ENCODE data around the gene TEX264. TPM values are rescaled to one million over a fixed set of nuclear protein-coding genes. Genes with fewer than 3 reads are reported as not detected.

Gene TEX264
- total and polyA plus RNA-seq, 2 of the 13 experiments (the other 11 are each of a cell fraction or from before 2014, with no cell fraction given): 35.2 to 52.1 TPM

DNA sequence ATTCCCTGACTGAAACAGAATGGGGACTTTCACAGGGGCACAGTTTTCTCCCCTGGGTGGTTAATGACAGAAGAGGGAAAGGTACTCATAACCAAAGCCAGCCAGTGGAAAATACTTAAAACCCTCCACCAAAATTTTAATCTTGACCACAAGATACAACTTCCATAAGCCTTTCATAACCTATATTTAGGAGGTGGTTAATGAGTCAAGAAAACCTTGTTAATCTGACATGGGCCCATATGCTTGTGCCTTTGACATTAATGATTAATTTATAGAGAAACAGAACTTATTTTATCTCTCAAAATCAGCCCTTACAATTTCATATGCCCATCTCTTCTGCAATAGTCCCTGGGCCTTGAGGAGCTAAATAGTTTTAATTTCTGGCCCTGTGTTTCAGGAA lies 76.8 kb downstream of the TEX264 start:
- ChIA-PET POLR2A (no interaction called here), CTCF (ENCODE audit: low intra/inter-chr PET ratio, low total read pairs) (no interaction called here)
- Histone ChIP-seq H3K4me2 (ENCODE audit: low read depth, low read length) (no peak overlapping the region), H4K20me1 (ENCODE audit: insufficient read depth, low read length) (no peaks in the 10 kb centered on the region), H3K79me2 (ENCODE audit: insufficient read depth, low read length) (no peaks in the 10 kb centered on the region), H3K27me3 (ENCODE audit: control insufficient read depth in 1 of 2, insufficient read depth in 2 of 2, low read length in 2 of 2) (no peaks in the 10 kb centered on the region; a peak in 1 of 5 replicates), H3K9me3 (ENCODE audit: low read length) (no peaks in the 10 kb centered on the region), H3K4me1 (ENCODE audit: insufficient read depth, low read length) (no peaks in the 10 kb centered on the region), H3K36me3 (replicated peaks in 1 of 2; ENCODE audit: control insufficient read depth in 1 of 2, insufficient read depth in 2 of 2, low read length in 2 of 2) (no peaks in the 10 kb centered on the region), H3K27ac (ENCODE audit: extremely low read length, insufficient read depth, low read length) (no peak overlapping the region), H3K4me3 (replicated peaks in 1 of 3; ENCODE audit: insufficient read depth in 1 of 3, low read depth in 2 of 3, low read length in 3 of 3) (no peak overlapping the region), H2AFZ (ENCODE audit: low read length) (no peak overlapping the region), H3K9ac (ENCODE audit: insufficient read depth, low read depth, low read length) (no peak overlapping the region)
- in situ Hi-C loops (cut with HindIII; ENCODE audit: extremely low pct_ligation_motif_present, low pct_unique_long_range_greater_than_20kb): no loop called here
- FAIRE-seq (no peak), DNase-seq (ENCODE audit: low spot score) (no peak), ATAC-seq (no peak)
- TF ChIP-seq, protein P1, sequence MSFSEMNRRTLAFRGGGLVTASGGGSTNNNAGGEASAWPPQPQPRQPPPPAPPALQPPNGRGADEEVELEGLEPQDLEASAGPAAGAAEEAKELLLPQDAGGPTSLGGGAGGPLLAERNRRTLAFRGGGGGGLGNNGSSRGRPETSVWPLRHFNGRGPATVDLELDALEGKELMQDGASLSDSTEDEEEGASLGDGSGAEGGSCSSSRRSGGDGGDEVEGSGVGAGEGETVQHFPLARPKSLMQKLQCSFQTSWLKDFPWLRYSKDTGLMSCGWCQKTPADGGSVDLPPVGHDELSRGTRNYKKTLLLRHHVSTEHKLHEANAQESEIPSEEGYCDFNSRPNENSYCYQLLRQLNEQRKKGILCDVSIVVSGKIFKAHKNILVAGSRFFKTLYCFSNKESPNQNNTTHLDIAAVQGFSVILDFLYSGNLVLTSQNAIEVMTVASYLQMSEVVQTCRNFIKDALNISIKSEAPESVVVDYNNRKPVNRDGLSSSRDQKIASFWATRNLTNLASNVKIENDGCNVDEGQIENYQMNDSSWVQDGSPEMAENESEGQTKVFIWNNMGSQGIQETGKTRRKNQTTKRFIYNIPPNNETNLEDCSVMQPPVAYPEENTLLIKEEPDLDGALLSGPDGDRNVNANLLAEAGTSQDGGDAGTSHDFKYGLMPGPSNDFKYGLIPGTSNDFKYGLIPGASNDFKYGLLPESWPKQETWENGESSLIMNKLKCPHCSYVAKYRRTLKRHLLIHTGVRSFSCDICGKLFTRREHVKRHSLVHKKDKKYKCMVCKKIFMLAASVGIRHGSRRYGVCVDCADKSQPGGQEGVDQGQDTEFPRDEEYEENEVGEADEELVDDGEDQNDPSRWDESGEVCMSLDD (CRISPR knock-in tag; IDR thresholded peaks at IDR 0.05; ENCODE audit: borderline replicate concordance): no peak
- no peak for TF ChIP-seq RARG (CRISPR knock-in tag; IDR thresholded peaks at IDR 0.05; ENCODE audit: low read depth)
- TF ChIP-seq ZNF260 (CRISPR knock-in tag; IDR thresholded peaks at IDR 0.05; ENCODE audit: borderline replicate concordance, low read depth): no peak
- no peak for TF ChIP-seq BHLHE40 (IDR thresholded peaks at IDR 0.05; ENCODE audit: low read length)
- no peak for TF ChIP-seq HNF4A (CRISPR knock-in tag; IDR thresholded peaks at IDR 0.05)
- TF ChIP-seq ZNF235 (CRISPR knock-in tag; IDR thresholded peaks at IDR 0.05; ENCODE audit: borderline replicate concordance): no peak
- TF ChIP-seq ZBTB20 (CRISPR knock-in tag; IDR thresholded peaks at IDR 0.05; ENCODE audit: borderline replicate concordance, low read depth): no peak
- no peak for TF ChIP-seq MTA3 (CRISPR knock-in tag; IDR thresholded peaks at IDR 0.05)
- TF ChIP-seq, protein P2, sequence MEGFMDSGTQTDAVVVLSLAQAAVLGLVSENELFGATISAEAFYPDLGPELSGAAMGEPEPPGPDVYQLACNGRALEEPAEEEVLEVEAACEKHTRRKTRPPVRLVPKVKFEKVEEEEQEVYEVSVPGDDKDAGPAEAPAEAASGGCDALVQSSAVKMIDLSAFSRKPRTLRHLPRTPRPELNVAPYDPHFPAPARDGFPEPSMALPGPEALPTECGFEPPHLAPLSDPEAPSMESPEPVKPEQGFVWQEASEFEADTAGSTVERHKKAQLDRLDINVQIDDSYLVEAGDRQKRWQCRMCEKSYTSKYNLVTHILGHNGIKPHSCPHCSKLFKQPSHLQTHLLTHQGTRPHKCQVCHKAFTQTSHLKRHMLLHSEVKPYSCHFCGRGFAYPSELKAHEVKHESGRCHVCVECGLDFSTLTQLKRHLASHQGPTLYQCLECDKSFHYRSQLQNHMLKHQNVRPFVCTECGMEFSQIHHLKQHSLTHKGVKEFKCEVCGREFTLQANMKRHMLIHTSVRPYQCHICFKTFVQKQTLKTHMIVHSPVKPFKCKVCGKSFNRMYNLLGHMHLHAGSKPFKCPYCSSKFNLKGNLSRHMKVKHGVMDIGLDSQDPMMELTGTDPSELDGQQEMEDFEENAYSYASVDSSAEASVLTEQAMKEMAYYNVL (CRISPR knock-in tag; IDR thresholded peaks at IDR 0.05; ENCODE audit: borderline replicate concordance): no peak
- no peak for TF ChIP-seq ZNF251 (CRISPR knock-in tag; IDR thresholded peaks at IDR 0.05)
- BruUV-seq (replicated peaks): no TSS peak
- intact Hi-C loops (cut with micrococcal nuclease; ENCODE audit: unreplicated experiment): no loop called here
